DOHH2 (cell line): ENCODE results near the gene CHRM4.
"Not testable (repeated sequence)": the region's sequence is repeated elsewhere in the genome, so short reads cannot be mapped to it uniquely, and the experiment has no call there.

Source experiments
- H3F3A ChIP-seq: fragments of 200-600 bp; sonication (generic), shearing (Covaris generic); 2 replicates; pipeline ENCODE4 v1.6.0; 2016; ENCODE audit warnings: antibody characterized with exemption, mild to moderate bottlenecking; ENCODE audit not compliant: control insufficient read depth, insufficient read depth
- H3K27ac ChIP-seq: fragments of 200-600 bp; sonication (generic); 2 replicates; pipeline ENCODE4 v1.5.1; 2014; ENCODE audit warnings: low read depth, mild to moderate bottlenecking, low read length, moderate library complexity
- H3K27me3 ChIP-seq: fragments of 200-600 bp; sonication (generic); 2 replicates; pipeline ENCODE4 v1.6.1; 2014; ENCODE audit warnings: mild to moderate bottlenecking, low read length, mixed read lengths; ENCODE audit not compliant: control insufficient read depth
- H3K36me3 ChIP-seq: fragments of 200-600 bp; sonication (generic); 2 replicates; pipeline ENCODE4 v1.6.1; 2014; ENCODE audit warnings: mild to moderate bottlenecking, low read length, moderate library complexity, mixed read lengths; ENCODE audit not compliant: control insufficient read depth
- H3K4me1 ChIP-seq: fragments of 200-600 bp; sonication (generic); 2 replicates; pipeline ENCODE4 v1.6.1; 2014; ENCODE audit warnings: mild to moderate bottlenecking, low read length, mixed read lengths; ENCODE audit not compliant: control insufficient read depth
- H3K4me2 ChIP-seq: fragments of 200-600 bp; sonication (generic); 2 replicates; pipeline ENCODE4 v1.6.0; 2014; ENCODE audit warnings: mild to moderate bottlenecking, low read length, moderate library complexity
- H3K4me3 ChIP-seq: fragments of 200-600 bp; sonication (generic); 2 replicates; pipeline ENCODE4 v1.5.1; 2014; ENCODE audit warnings: mild to moderate bottlenecking, low read length, mixed read lengths
- H3K79me2 ChIP-seq: fragments of 200-600 bp; sonication (generic); 2 replicates; pipeline ENCODE4 v1.6.1; 2014; ENCODE audit warnings: mild to moderate bottlenecking, low read length, mixed read lengths; ENCODE audit not compliant: control insufficient read depth
- H3K9me2 ChIP-seq: fragments of 200-600 bp; sonication (generic); replicated peaks from 2 replicates; pipeline ENCODE4 v1.6.1; 2014; ENCODE audit warnings: mild to moderate bottlenecking, low read length, mixed read lengths; ENCODE audit not compliant: control insufficient read depth
- H3K9me3 ChIP-seq: fragments of 200-600 bp; sonication (generic); 2 replicates; pipeline ENCODE4 v1.6.1; 2014; ENCODE audit warnings: antibody characterized with exemption, low read length, mixed read lengths; ENCODE audit not compliant: control insufficient read depth, insufficient read depth
- H4K20me1 ChIP-seq: fragments of 200-600 bp; sonication (generic); 2 replicates; pipeline ENCODE4 v1.6.0; 2014; ENCODE audit warnings: low read depth, mild to moderate bottlenecking, antibody characterized with exemption, low read length, moderate library complexity; ENCODE audit not compliant: control insufficient read depth, insufficient read depth
- CTCF ChIP-seq: fragments of 200-600 bp; sonication (generic); IDR thresholded peaks from one replicate; pipeline ENCODE4 v1.5.1; 2014; ENCODE audit warnings: antibody characterized with exemption, mild to moderate bottlenecking, low read depth, low read length; ENCODE audit not compliant: poor library complexity, severe bottlenecking
- EZH2phosphoT487 ChIP-seq: fragments of 200-600 bp; sonication (generic); IDR thresholded peaks from 2 replicates; pipeline ENCODE4 v1.6.1; 2017; ENCODE audit warnings: borderline replicate concordance, mild to moderate bottlenecking, antibody characterized with exemption, low read length, moderate library complexity, mixed read lengths

CHRM4 gene

DNA sequence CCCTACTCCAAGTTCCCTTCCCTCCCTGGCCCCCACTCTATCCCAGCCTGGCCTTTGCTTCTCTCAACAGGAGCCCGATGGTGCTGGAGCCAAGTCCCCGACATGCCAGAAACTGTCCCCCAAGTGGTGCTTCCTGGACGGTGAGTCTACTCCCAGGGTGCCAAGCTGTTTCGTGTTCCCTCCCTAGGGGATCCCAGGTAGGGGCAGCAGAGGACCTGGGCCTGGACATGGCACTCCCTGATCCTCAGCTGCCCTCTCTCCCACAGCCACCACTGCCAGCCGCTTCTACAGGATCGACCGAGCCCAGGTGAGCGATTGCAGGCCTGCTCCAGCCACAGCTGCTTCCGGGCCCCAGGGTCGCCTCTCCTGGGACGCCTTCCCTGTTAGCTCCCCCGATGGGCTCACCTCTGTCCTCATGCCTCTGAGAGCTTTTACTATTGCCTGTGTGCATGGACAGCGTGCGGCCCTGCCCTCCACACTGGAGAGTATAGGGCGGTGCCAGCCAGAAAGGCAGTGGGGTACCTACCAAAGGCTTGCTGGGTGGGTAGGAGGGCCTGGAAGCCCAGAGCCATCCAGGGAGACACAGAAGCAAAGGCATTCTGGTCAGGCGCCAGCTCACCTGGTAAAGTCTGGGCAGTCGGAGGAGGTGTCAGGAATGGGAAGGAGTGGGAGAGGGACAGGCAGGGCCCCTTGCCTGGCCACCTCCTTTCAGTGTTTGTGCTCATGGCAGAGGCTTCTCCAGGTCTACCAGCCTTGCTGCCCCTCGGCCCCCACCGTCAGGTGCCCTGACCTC is 15.1 kb downstream of the CHRM4 start:
- H3K27me3 ChIP-seq: peaks cover 10% of the 10 kb centered on the region
- H3K9me3 ChIP-seq: no peaks in the 10 kb centered on the region
- TF ChIP-seq EZH2phosphoT487 (no peak), CTCF (no peak)
- H3K79me2 ChIP-seq: no peaks in the 10 kb centered on the region
- no peaks in the 10 kb centered on the region for H3K9me2 ChIP-seq
- no peak overlapping the region for H3K4me3 ChIP-seq
- peaks cover 11% of the 10 kb centered on the region for H3K4me1 ChIP-seq
- H3K27ac ChIP-seq: no peak overlapping the region
- H4K20me1 ChIP-seq: no peaks in the 10 kb centered on the region; the same call in 1 of the 2 replicates
- peaks cover 22% of the 10 kb centered on the region; the same call in 1 of the 2 replicates for H3K36me3 ChIP-seq
- no peak overlapping the region for H3K4me2 ChIP-seq
- H3F3A ChIP-seq: no peaks in the 10 kb centered on the region

GRCh38 chr11:46375392-46376101 is 16.0 kb downstream of the CHRM4 start:
- TF ChIP-seq EZH2phosphoT487: no peak
- Histone ChIP-seq H3K79me2 (no peaks in the 10 kb centered on the region), H3K36me3 (peaks cover 22% of the 10 kb centered on the region; the same call in 1 of the 2 replicates), H4K20me1 (no peaks in the 10 kb centered on the region; the same call in 1 of the 2 replicates), H3K4me1 (peaks cover 4% of the 10 kb centered on the region), H3F3A (no peaks in the 10 kb centered on the region), H3K4me3 (no peak overlapping the region), H3K27me3 (peaks cover 3% of the 10 kb centered on the region), H3K9me3 (no peaks in the 10 kb centered on the region), H3K27ac (no peak overlapping the region), H3K4me2 (no peak overlapping the region), H3K9me2 (no peaks in the 10 kb centered on the region)

GRCh38 chr11:46374815-46375214 is 16.8 kb downstream of the CHRM4 start:
- H3K79me2 ChIP-seq: no peaks in the 10 kb centered on the region
- no peaks in the 10 kb centered on the region for H3K9me2 ChIP-seq
- no peaks in the 10 kb centered on the region for H3K4me1 ChIP-seq
- H3K4me3 ChIP-seq: no peak overlapping the region
- H3K27ac ChIP-seq: no peak overlapping the region
- no peaks in the 10 kb centered on the region for H3K9me3 ChIP-seq
- peaks cover 27% of the 10 kb centered on the region for H3K36me3 ChIP-seq
- H3K27me3 ChIP-seq: no peaks in the 10 kb centered on the region
- no peaks in the 10 kb centered on the region; the same call in 1 of the 2 replicates for H4K20me1 ChIP-seq
- no peak overlapping the region for H3K4me2 ChIP-seq
- TF ChIP-seq EZH2phosphoT487: no peak
- no peaks in the 10 kb centered on the region for H3F3A ChIP-seq

DNA sequence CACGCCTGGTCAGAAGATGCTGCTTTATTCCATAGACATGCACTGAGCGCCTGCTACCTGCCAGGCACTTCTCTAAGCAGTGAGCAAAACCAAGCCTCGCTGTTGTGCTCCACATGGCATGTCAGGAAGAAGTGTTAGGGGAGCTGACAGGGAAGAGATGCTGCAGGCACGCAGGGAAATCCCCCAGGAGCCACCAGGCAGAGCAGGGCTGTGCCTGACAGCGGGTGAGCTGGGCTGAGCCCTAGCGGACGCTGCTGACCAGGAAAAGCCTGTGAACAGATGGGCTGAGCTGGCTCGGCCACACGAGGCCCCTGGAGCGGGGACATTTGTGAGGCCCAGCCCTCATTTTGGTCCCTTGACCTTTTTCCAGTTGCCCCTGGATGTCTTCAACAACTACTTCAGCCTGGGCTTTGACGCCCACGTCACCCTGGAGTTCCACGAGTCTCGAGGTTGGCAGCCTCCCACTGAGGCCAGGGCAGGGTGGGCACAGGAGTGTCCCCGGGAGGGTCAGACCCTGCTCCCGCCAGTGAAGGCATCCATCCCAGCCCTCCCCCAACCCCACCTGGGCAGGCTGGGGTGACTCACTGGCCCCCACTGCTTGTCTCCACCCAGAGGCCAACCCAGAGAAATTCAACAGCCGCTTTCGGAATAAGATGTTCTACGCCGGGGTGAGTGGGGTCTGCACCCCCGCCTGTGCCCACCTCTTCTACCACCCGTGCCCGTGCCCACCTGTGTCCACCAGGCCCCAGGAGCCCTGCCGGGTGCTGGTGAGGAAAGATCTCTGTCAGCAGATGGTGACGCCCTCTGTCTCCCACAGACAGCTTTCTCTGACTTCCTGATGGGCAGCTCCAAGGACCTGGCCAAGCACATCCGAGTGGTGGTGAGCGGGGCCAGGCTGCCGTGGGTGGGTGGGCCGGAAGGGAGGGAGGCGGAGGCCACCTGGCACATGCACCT is 17.5 kb downstream of the CHRM4 start:
- Histone ChIP-seq H3K9me2 (no peaks in the 10 kb centered on the region), H3K27me3 (no peaks in the 10 kb centered on the region), H4K20me1 (no peaks in the 10 kb centered on the region; the same call in 1 of the 2 replicates), H3K9me3 (no peaks in the 10 kb centered on the region), H3K4me1 (peaks cover 3% of the 10 kb centered on the region; the same call in 1 of the 2 replicates), H3K36me3 (peaks cover 35% of the 10 kb centered on the region), H3K27ac (no peak overlapping the region), H3K4me3 (no peak overlapping the region), H3K79me2 (no peaks in the 10 kb centered on the region), H3K4me2 (no peak overlapping the region), H3F3A (no peaks in the 10 kb centered on the region)
- TF ChIP-seq CTCF: no peak
- no peak for TF ChIP-seq EZH2phosphoT487

DNA sequence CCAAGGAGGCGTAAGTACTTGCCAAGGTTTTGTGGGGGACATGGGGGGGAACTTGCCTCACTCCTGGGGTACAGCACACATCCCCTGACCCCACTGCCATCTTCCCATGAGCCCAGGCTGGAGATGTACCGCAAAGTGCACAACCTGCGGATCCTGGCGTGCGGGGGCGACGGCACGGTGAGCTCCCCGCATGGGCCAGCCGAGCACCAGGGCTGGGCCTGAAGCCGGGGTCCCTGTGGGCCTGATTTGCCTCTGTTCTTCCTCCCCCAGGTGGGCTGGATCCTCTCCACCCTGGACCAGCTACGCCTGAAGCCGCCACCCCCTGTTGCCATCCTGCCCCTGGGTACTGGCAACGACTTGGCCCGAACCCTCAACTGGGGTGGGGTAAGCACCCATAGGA is 19.1 kb downstream of the CHRM4 start:
- H3K4me3 ChIP-seq, H3K27me3 ChIP-seq, H3K9me2 ChIP-seq, H3K4me2 ChIP-seq, H3K27ac ChIP-seq, H4K20me1 ChIP-seq, H3F3A ChIP-seq, H3K79me2 ChIP-seq, H3K9me3 ChIP-seq, H3K4me1 ChIP-seq: not testable (repeated sequence)
- peaks cover 44% of the 10 kb centered on the region for H3K36me3 ChIP-seq
